Activated T-cell treated with anti-CD3 and anti-CD28 coated beads for 4 hours (primary cell): ENCODE data around the gene UVRAG.

Experiments used
- DNase-seq: peaks from one replicate; pipeline ENCODE4 v3.0.0-alpha.2; 2020

Gene UVRAG

DNA sequence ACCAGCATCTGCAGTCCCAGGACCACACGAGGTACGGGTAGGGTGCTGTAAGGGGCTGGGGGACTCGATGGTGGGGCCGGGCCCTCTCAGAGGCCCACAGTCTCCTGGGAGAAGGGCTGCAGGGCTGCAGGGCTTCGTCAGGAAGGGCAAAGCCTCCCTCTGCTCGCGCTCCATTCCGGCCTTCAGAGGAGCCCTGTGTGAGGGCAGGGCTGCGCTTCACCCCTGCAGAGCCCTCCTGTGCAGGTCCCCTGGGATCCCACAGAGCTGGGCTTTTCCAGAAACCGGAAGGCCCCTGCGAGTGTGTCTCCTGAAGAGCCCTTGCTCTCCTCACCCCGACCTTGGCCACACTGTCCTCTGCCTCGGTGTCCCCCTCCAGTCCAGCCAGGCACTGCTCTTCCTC lies 364.1 kb downstream of the UVRAG start:
- no peak for DNase-seq

DNA sequence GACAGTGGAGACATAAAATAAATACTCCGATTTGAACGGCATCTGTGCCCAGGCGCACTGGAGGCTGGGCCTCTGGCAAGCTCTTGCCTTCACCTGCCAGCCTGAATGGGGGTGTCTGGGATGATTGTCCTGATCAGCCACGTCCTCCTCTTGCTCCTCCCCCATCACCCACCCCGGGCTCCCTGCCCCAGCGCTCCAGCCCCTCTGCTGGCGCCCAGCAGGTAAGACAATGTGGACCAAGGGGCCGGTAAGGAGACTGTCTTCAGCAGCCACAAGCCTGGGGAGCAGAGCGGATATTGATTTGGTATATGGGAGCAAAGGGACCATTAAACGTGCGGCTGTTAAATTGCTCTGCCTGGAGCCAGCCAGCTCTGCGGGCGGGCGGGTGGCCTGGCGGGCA lies 366.4 kb downstream of the UVRAG start:
- no peak for DNase-seq

DNA sequence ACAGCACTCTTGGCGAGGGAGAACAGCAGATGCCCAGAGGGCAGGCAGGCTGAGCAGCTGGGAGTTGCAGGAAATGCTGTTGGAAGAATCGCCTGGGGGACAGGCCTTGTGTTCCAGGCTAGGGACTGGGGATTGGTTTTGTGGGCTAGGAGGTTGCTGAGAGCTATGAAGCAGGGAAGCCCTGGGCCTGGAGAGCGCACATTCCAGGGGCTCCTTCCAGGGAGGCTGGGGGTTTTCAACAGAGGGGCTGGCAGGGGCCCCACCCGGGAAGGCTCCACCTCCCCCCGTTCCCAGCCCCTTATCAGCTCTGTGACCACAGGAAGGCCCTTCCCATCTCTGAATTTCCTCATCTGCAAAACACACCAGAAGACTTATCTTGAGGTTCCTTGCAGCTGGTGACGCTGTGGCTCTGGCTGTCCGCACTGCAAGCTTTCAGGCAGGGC lies 369.6 kb downstream of the UVRAG start:
- DNase-seq = no peak

DNA sequence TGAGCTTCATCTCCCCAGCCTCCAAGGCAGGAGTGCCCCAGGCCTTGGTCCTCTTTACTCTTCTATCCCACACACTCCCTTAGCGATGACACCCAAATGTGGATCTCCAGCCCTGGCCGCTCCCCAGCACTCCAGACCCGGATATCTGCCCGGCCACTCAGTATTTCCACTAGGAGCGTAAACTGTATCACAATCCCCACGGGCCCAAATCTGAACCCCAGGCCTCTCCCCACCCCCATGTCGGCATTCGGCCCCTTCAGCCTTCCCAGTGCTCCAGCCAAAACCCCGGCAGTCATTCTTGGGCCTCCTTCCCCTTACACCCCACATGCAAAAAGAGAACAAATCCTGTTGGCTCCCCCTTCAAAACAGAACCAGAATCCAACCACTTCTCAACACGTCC lies 370.5 kb downstream of the UVRAG start:
- no peak for DNase-seq

DNA sequence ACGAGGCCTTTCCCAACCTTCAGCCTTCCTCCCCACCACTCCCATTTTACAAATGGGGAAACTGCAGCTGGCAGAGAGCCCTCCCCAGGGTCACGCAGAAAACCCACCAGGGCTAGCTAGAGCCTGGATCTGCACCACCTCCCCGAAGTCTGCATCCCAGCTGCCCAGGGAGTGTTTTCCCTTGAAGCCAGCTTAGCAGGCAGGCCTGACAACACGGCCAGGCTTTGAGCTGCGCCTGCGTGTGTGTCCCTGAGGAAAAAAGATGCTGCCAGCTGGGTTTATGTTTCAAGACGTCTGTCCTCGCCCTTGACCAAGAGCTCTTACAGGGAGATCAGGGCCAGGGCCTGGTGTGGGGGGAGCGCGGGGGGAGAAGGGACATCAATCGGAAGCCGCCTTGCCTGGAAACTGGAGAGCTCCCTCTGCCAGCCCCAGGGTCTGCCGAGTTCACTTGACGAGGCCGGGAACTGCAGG lies 371.0 kb downstream of the UVRAG start:
- no peak for DNase-seq

DNA sequence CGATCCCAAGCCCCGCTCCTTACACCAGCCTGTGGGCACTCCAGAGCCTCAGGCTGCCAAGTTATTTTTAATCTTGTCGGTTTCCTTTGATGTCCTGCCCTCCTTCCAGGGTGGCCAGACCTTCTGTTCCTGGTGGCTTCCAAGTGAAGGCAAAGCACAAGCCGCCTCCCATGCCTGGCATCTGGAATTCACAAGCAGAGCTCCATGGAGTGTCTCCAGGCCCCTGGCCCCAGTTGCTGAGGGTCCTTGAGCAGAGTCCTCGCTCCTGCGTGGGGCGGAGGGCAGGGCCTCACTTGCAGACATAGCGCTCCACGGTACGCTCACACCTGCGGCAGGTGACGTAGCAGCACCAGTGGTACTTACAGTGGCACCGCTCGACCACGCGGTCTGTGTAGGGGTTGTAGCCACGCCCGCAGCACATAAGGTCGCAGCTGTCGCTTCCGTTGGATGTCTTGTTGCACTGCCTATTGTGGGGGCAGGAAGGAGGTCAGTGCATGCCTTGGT lies 371.8 kb downstream of the UVRAG start:
- no peak for DNase-seq

DNA sequence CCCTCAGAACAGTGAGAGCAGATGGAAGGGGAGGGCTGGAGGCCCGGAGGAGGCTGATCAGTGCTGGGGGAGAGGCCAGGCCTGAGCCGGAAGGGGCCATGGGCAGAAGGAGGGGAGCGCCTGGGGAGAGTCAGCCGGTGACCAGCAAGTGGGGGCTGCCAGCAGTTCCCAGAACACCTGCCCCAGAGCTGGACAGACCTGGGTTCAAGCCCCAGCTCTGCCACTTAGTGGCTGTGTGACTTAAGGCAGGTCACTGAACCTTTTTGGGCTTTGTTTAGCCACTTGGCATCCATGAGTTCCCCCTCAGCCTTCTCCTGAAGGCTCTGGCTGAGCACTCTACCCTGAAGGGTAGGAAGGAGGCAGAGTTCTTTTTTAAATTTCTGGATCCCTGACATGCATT lies 373.9 kb downstream of the UVRAG start:
- DNase-seq = no peak

DNA sequence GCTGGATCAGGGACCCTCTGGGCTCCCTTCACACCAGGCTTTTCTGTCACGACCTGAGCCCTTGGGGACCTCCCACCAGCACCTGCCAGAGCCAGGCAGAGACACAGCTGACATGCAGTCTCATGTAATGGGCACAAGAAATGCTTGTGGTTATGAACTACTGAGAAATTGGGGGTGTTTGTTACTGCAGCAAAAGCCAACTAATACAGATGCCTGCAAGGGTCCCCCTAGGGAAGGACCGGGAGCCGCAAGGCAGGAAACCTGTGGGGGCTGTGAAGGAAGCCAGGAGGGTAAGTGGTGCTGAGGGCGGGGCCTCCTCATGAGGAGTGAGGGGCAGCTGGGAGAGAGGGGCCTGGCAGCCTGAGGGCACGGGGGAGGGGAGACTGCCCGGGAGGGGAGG lies 374.7 kb downstream of the UVRAG start:
- DNase-seq = no peak

DNA sequence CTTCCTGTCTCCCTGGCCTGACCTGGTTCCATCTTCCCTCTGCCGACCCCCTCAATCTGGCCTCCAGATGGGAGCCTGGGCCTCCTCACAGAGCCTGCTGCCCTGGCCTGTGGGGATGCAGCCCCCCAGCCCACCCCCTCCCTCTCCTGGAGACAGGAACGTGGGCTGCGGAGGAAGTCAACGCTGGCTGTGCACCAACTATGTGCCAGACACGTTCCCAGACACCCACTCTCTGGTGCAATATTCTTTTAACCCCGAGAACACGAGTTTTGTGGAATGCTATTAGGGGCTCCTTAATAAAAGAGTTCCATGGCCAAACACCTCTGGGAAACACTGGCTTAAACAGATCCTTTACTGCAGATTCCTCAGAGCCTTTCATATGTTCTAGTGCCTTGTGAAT lies 375.4 kb downstream of the UVRAG start:
- DNase-seq = no peak
